SK-N-SH treated with all-trans-retinoic acid at 6 μM for 48 hours (cell line): ENCODE measurements around the gene LAMA2.

Experiments
- ATAC-seq: fragments of 200-7000 bp; cut with Tn5 transposase; 3 replicates; pipeline ENCODE4 v1.9.1; 2020; ENCODE audit warnings: mild to moderate bottlenecking, moderate library complexity
- BACH2 ChIP-seq: fragments of 250-450 bp; sonication (Bioruptor Pico); IDR thresholded peaks from 2 replicates; pipeline ENCODE4 v1.9.0; 2021; ENCODE audit warnings: mild to moderate bottlenecking, borderline replicate concordance
- CREB5 ChIP-seq: fragments of 250-450 bp; sonication (Bioruptor Pico); IDR thresholded peaks from 2 replicates; pipeline ENCODE4 v1.5.1; 2020; ENCODE audit warnings: low read depth, mild to moderate bottlenecking, moderate library complexity
- CSDC2 ChIP-seq: fragments of 250-450 bp; sonication (Bioruptor Pico); IDR thresholded peaks from 2 replicates; pipeline ENCODE4 v1.5.0; 2020; ENCODE audit warnings: mild to moderate bottlenecking, moderate library complexity
- CSRNP3 ChIP-seq: fragments of 250-450 bp; sonication (Bioruptor Pico); IDR thresholded peaks from 2 replicates; pipeline ENCODE4 v1.5.1; 2021; ENCODE audit warnings: mild to moderate bottlenecking, moderate library complexity
- ESRRG ChIP-seq: fragments of 250-450 bp; sonication (Bioruptor Pico); IDR thresholded peaks from 2 replicates; pipeline ENCODE4 v1.6.1; 2021; ENCODE audit warnings: mild to moderate bottlenecking
- GLIS3 ChIP-seq: fragments of 250-450 bp; sonication (Bioruptor Pico); IDR thresholded peaks from 2 replicates; pipeline ENCODE4 v1.5.0; 2020; ENCODE audit warnings: mild to moderate bottlenecking, moderate library complexity
- ISL1 ChIP-seq: fragments of 250-450 bp; sonication (Bioruptor Pico); IDR thresholded peaks from 2 replicates; pipeline ENCODE4 v2.1.2; 2022; ENCODE audit warnings: mild to moderate bottlenecking, moderate library complexity
- OSR1 ChIP-seq: fragments of 250-450 bp; sonication (Bioruptor Pico); IDR thresholded peaks from 2 replicates; pipeline ENCODE4 v1.8.0; 2022; ENCODE audit warnings: moderate library complexity, mild to moderate bottlenecking, inconsistent platforms
- PATZ1 ChIP-seq: fragments of 250-450 bp; sonication (Bioruptor Pico); IDR thresholded peaks from 2 replicates; pipeline ENCODE4 v1.8.0; 2020; ENCODE audit warnings: mild to moderate bottlenecking, moderate library complexity, borderline replicate concordance
- POU6F1 ChIP-seq: fragments of 250-450 bp; sonication (Bioruptor Pico); IDR thresholded peaks from 2 replicates; pipeline ENCODE4 v1.8.0; 2021; ENCODE audit warnings: low read depth, mild to moderate bottlenecking, moderate library complexity, borderline replicate concordance
- RARB ChIP-seq: fragments of 250-450 bp; sonication (Bioruptor Pico); IDR thresholded peaks from 2 replicates; pipeline ENCODE4 v1.8.0; 2021; ENCODE audit warnings: mild to moderate bottlenecking, moderate library complexity
- SNAI2 ChIP-seq: fragments of 250-450 bp; sonication (Bioruptor Pico); IDR thresholded peaks from 2 replicates; pipeline ENCODE4 v1.5.0; 2020; ENCODE audit warnings: mild to moderate bottlenecking, moderate library complexity
- TCF4 ChIP-seq: fragments of 250-450 bp; sonication (Bioruptor Pico); IDR thresholded peaks from 2 replicates; pipeline ENCODE4 v1.8.0; 2021; ENCODE audit warnings: mild to moderate bottlenecking, moderate library complexity, borderline replicate concordance
- TOX ChIP-seq: fragments of 250-450 bp; sonication (Bioruptor Pico); IDR thresholded peaks from 2 replicates; pipeline ENCODE4 v1.8.0; 2021; ENCODE audit warnings: mild to moderate bottlenecking, moderate library complexity, borderline replicate concordance
- TSHZ2 ChIP-seq: fragments of 250-450 bp; sonication (Bioruptor Pico); IDR thresholded peaks from 2 replicates; pipeline ENCODE4 v1.5.0; 2020; ENCODE audit warnings: mild to moderate bottlenecking, moderate library complexity
- ZC3H10 ChIP-seq: fragments of 250-450 bp; sonication (Bioruptor Pico); IDR thresholded peaks from 2 replicates; pipeline ENCODE4 v1.5.1; 2021; ENCODE audit warnings: mild to moderate bottlenecking, moderate library complexity
- ZFP30 ChIP-seq: fragments of 450-650 bp; formaldehyde crosslinking; IDR thresholded peaks from 2 replicates; pipeline ENCODE4 v1.5.0; 2022; ENCODE audit warnings: mild to moderate bottlenecking, moderate library complexity
- ZNF565 ChIP-seq: fragments of 450-650 bp; formaldehyde crosslinking; conservative IDR thresholded peaks from 2 replicates; pipeline ENCODE4 v1.5.0; 2020; ENCODE audit warnings: low read depth, mild to moderate bottlenecking, moderate library complexity
- ZNF70 ChIP-seq: fragments of 450-650 bp; formaldehyde crosslinking; IDR thresholded peaks from 2 replicates; pipeline ENCODE4 v1.5.0; 2020; ENCODE audit warnings: mild to moderate bottlenecking, moderate library complexity
- ZNF8 ChIP-seq: fragments of 450-650 bp; formaldehyde crosslinking; IDR thresholded peaks from 2 replicates; pipeline ENCODE4 v1.5.0; 2020; ENCODE audit warnings: mild to moderate bottlenecking, moderate library complexity

The LAMA2 gene

GRCh38 chr6:129191235-129191634, 308.3 kb downstream of the LAMA2 start:
- ATAC-seq, result no peak

GRCh38 chr6:129192458-129192989, 309.6 kb downstream of the LAMA2 start:
- no peak for ATAC-seq
- TF ChIP-seq CSDC2, result no peak
- no peak for TF ChIP-seq ISL1
- no peak for TF ChIP-seq ZNF565 (CRISPR knock-in tag)
- TF ChIP-seq ZC3H10 (CRISPR knock-in tag), result no peak
- TF ChIP-seq ZNF8, result no peak
- TF ChIP-seq ESRRG (CRISPR knock-in tag), result no peak
- TF ChIP-seq CSRNP3 (CRISPR knock-in tag), result no peak
- TF ChIP-seq ZNF70 (CRISPR knock-in tag), result no peak
- TF ChIP-seq ZFP30 (CRISPR knock-in tag), result no peak
- no peak for TF ChIP-seq SNAI2 (CRISPR knock-in tag)
- no peak for TF ChIP-seq BACH2 (CRISPR knock-in tag)
- TF ChIP-seq GLIS3, result no peak

More at GRCh38 chr6:129191235-129191634, 308.3 kb downstream of the LAMA2 start:
- TF ChIP-seq ZC3H10 (CRISPR knock-in tag) (no peak), CSRNP3 (CRISPR knock-in tag) (no peak), SNAI2 (CRISPR knock-in tag) (no peak), RARB (CRISPR knock-in tag) (no peak), GLIS3 (no peak), OSR1 (no peak), ZNF8 (no peak), ZNF70 (CRISPR knock-in tag) (no peak), ZNF565 (CRISPR knock-in tag) (no peak), POU6F1 (CRISPR knock-in tag) (no peak), TCF4 (no peak), CSDC2 (no peak), TOX (CRISPR knock-in tag) (no peak), ISL1 (no peak), PATZ1 (CRISPR knock-in tag) (no peak), CREB5 (CRISPR knock-in tag) (no peak), TSHZ2 (CRISPR knock-in tag) (no peak), ESRRG (CRISPR knock-in tag) (no peak)
